Measurements from ENCODE around the gene SMARCC2.
A peak's percentile ranks its signal among the peaks of the same experiment; 100 is the strongest.
"Not testable (repeated sequence)": the region's sequence is repeated elsewhere in the genome, so short reads cannot be mapped to it uniquely, and the experiment has no call there.

The SMARCC2 gene

GRCh38 chr12:56118688-56119357 is 70.5 kb downstream of the SMARCC2 start:
- Mint-ChIP-seq H3K4me3 (peak overlapping the region; percentile 95), H3K9me3 (no peaks in the 10 kb centered on the region), H3K27me3 (no peaks in the 10 kb centered on the region), H3K4me1 (peaks cover 34% of the 10 kb centered on the region), H3K27ac (ENCODE audit: low read depth) (peak overlapping the region; percentile 100), H3K36me3 (ENCODE audit: insufficient read depth) (peaks cover 41% of the 10 kb centered on the region)
- ATAC-seq (replicated peaks; ENCODE audit: extremely low read depth, poor library complexity, severe bottlenecking) (no peak), DNase-seq (ENCODE audit: low spot score in 2 of 2) (no peak)

- peak within 1 kb of the TSS; percentile 95 for H3K4me3 Mint-ChIP-seq
- H3K4me1 Mint-ChIP-seq = peaks cover 34% of the 10 kb centered on the region
- peaks cover 49% of the 10 kb centered on the region for H3K36me3 Mint-ChIP-seq (ENCODE audit: insufficient read depth)
- peak within 1 kb of the TSS; percentile 100 for H3K27ac Mint-ChIP-seq (ENCODE audit: low read depth)
- no peaks in the 10 kb centered on the region for H3K27me3 Mint-ChIP-seq
- no peaks in the 10 kb centered on the region for H3K9me3 Mint-ChIP-seq
- DNase-seq (ENCODE audit: low spot score in 2 of 2) (peak; percentile 89 to 98), ATAC-seq (replicated peaks; ENCODE audit: extremely low read depth, poor library complexity, severe bottlenecking) (peak; percentile 83)
Observed at GRCh38 chr12:56117778-56118687, 71.2 kb downstream of the SMARCC2 start, which contains the start of gene ZC3H10. ZC3H10 (plus strand) TSS chr12:56118266; CDS start chr12:56120563, 2,297 bp downstream.

- Mint-ChIP-seq H3K27ac (ENCODE audit: low read depth) (peak overlapping the region; percentile 100), H3K36me3 (ENCODE audit: insufficient read depth) (peaks cover 56% of the 10 kb centered on the region), H3K4me3 (peak overlapping the region; percentile 95), H3K4me1 (peaks cover 34% of the 10 kb centered on the region)
- not testable (repeated sequence) for H3K9me3 Mint-ChIP-seq; DNase-seq (ENCODE audit: low spot score in 2 of 2); ATAC-seq (replicated peaks; ENCODE audit: extremely low read depth, poor library complexity, severe bottlenecking); H3K27me3 Mint-ChIP-seq
Observed at GRCh38 chr12:56117082-56117706, 72.1 kb downstream of the SMARCC2 start.

GRCh38 chr12:56116267-56117081 is 72.8 kb downstream of the SMARCC2 start, which contains the start of gene RPL41:
RPL41 (plus strand) TSS chr12:56116633.
- DNase-seq (ENCODE audit: low spot score in 2 of 2) = peak; percentile 93 to 96
- ATAC-seq (replicated peaks; ENCODE audit: extremely low read depth, poor library complexity, severe bottlenecking) = peak; percentile 44
- Mint-ChIP-seq H3K27ac (ENCODE audit: low read depth) (peak within 1 kb of the TSS; percentile 100), H3K27me3 (no peaks in the 10 kb centered on the region), H3K4me1 (peaks cover 34% of the 10 kb centered on the region), H3K4me3 (peak within 1 kb of the TSS; percentile 95), H3K9me3 (no peaks in the 10 kb centered on the region), H3K36me3 (ENCODE audit: insufficient read depth) (peaks cover 60% of the 10 kb centered on the region)

GRCh38 chr12:56115329-56115728 is 74.0 kb downstream of the SMARCC2 start:
- peak overlapping the region; percentile 100 for H3K27ac Mint-ChIP-seq (ENCODE audit: low read depth)
- peaks cover 72% of the 10 kb centered on the region for H3K36me3 Mint-ChIP-seq (ENCODE audit: insufficient read depth)
- H3K27me3 Mint-ChIP-seq = no peaks in the 10 kb centered on the region
- ATAC-seq (replicated peaks; ENCODE audit: extremely low read depth, poor library complexity, severe bottlenecking) (no peak), DNase-seq (ENCODE audit: low spot score in 2 of 2) (no peak)
- H3K9me3 Mint-ChIP-seq = no peaks in the 10 kb centered on the region
- peak overlapping the region; percentile 95 for H3K4me3 Mint-ChIP-seq
- peaks cover 34% of the 10 kb centered on the region for H3K4me1 Mint-ChIP-seq

- no peak overlapping the region for H3K27ac Mint-ChIP-seq (ENCODE audit: low read depth)
- DNase-seq (ENCODE audit: low spot score in 2 of 2) (no peak), ATAC-seq (replicated peaks; ENCODE audit: extremely low read depth, poor library complexity, severe bottlenecking) (no peak)
- H3K4me3 Mint-ChIP-seq = no peak overlapping the region
- no peaks in the 10 kb centered on the region for H3K27me3 Mint-ChIP-seq
- H3K4me1 Mint-ChIP-seq = peaks cover 26% of the 10 kb centered on the region
- H3K9me3 Mint-ChIP-seq = no peaks in the 10 kb centered on the region
- peaks cover 74% of the 10 kb centered on the region for H3K36me3 Mint-ChIP-seq (ENCODE audit: insufficient read depth)
Observed at GRCh38 chr12:56114084-56114483, 75.2 kb downstream of the SMARCC2 start.

Measured in central memory CD8-positive, alpha-beta T cell (primary cell).